ENCODE results near the gene MMS22L. TPM values are rescaled to one million over a fixed set of nuclear protein-coding genes. Genes with fewer than 3 reads are reported as not detected.

Gene MMS22L
- total and polyA plus RNA-seq, 11 donors, result 0.61 to 6.6 (median 2.3) TPM

- intact Hi-C loops (cut with DNase I), result no loop called here
Measured at GRCh38 chr6:97316978-97317377, 34.0 kb upstream of the MMS22L start.

GRCh38 chr6:97312241-97312640 is 29.2 kb upstream of the MMS22L start:
- Histone ChIP-seq H3K4me3 (no peak overlapping the region), H3K4me1 (no peaks in the 10 kb centered on the region), H3K27ac (no peak overlapping the region), H3K27me3 (peaks cover 0 to 3% (median 0%) of the 10 kb centered on the region in 9 donors), H3K36me3 (no peaks in the 10 kb centered on the region), H3K9me3 (no peaks in the 10 kb centered on the region)
- DNase-seq, result no peak
- 27 to 55% (median 39%) methylated on average over 1 of the region's 1 CpG for WGBS, 4 donors
- TF ChIP-seq POLR2A (IDR thresholded peaks at IDR 0.05) (no peak), CTCF (IDR thresholded peaks at IDR 0.05) (no peak)
- no peak for ATAC-seq
- intact Hi-C loops (cut with DNase I), result no loop called here

More at GRCh38 chr6:97316978-97317377, 34.0 kb upstream of the MMS22L start:
- DNase-seq, result no peak
- Histone ChIP-seq H3K27me3 (peaks cover 0 to 3% (median 0%) of the 10 kb centered on the region in 9 donors), H3K4me1 (no peaks in the 10 kb centered on the region), H3K4me3 (no peak overlapping the region), H3K9me3 (no peaks in the 10 kb centered on the region), H3K36me3 (no peaks in the 10 kb centered on the region), H3K27ac (no peak overlapping the region)
- ATAC-seq, result no peak
- TF ChIP-seq POLR2A (IDR thresholded peaks at IDR 0.05) (no peak), CTCF (IDR thresholded peaks at IDR 0.05) (no peak)

GRCh38 chr6:97306544-97307320 is 23.7 kb upstream of the MMS22L start:
- WGBS, 4 donors, result 13 to 27% (median 15%) methylated on average over 1 of the region's 1 CpG
- H3K27me3 ChIP-seq, result no peaks in the 10 kb centered on the region
- H3K4me3 ChIP-seq, result no peak overlapping the region
- intact Hi-C loops (cut with DNase I), result no loop called here
- H3K4me1 ChIP-seq, result peaks cover 0 to 3% (median 0%) of the 10 kb centered on the region in 12 donors
- TF ChIP-seq CTCF (IDR thresholded peaks at IDR 0.05) (no peak), POLR2A (IDR thresholded peaks at IDR 0.05) (no peak)
- H3K27ac ChIP-seq, result no peak overlapping the region
- H3K36me3 ChIP-seq, result no peaks in the 10 kb centered on the region
- no peaks in the 10 kb centered on the region for H3K9me3 ChIP-seq
- ATAC-seq (no peak), DNase-seq (no peak)

- H3K27ac ChIP-seq, result no peak overlapping the region
- TF ChIP-seq CTCF (IDR thresholded peaks at IDR 0.05), result no peak
- no peak for TF ChIP-seq POLR2A (IDR thresholded peaks at IDR 0.05)
- H3K4me3 ChIP-seq, result no peak overlapping the region
- DNase-seq, result no peak
- peaks cover 0 to 3% (median 0%) of the 10 kb centered on the region in 12 donors for H3K4me1 ChIP-seq
- H3K36me3 ChIP-seq, result no peaks in the 10 kb centered on the region
- no peaks in the 10 kb centered on the region for H3K27me3 ChIP-seq
- intact Hi-C loops (cut with DNase I), result no loop called here
- ATAC-seq, result no peak
- 36 to 43% (median 40%) methylated on average over 8 of the region's 8 CpGs for WGBS, 4 donors
- H3K9me3 ChIP-seq, result no peaks in the 10 kb centered on the region
Measured at GRCh38 chr6:97305414-97306066, 22.5 kb upstream of the MMS22L start.

Data from heart left ventricle (tissue), 16 donors.